ENCODE data around the gene CCDC85C.

DNA sequence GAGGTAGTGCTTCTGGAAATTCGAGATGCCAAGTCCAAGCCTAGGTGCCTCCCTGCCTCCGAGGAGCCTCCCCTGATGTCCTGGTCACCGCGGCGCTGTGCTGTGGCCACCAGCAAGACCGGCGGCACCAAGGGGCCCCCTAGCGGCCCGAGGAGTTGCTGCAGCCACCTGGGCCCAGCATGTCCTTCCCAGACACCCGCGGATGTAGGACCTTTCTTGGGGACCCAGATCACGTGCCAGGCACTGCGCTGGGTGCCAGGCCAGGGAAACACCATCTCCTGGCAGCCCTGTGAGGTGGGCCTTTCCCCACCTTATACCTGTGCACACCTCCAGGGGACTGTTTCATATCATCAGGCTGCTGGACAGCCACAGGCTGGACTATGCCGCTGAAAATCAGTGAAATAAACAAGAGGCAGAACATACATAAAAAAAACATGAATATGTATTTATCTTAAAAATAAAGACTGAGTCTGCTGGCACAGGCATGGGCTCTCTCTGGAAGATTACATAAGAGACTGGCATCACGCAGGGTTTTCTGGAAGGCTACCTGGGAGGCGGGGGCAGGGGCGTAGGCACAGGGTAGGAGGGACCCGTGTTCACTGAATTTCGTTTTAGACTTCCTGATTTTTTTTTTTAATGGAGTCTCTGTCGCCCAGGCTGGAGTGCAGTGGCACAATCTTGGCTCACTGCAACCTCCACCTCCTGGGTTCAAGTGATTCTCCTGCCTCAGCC is 25.0 kb upstream of the CCDC85C start:
- TF ChIP-seq POLR2A (IDR thresholded peaks at IDR 0.05; ENCODE audit: low read length) = no peak
- TF ChIP-seq GATA1 (IDR thresholded peaks at IDR 0.05; ENCODE audit: low read depth, low read length) = no peak

All from erythroblast (primary cell).